HG03558 (cell line): ENCODE data around the gene KRT1.

Experiments
- ATAC-seq: cut with Tn5 transposase; IDR thresholded peaks from one replicate; pipeline ENCODE4 v1.9.1; 2021; ENCODE audit warnings: moderate number of reproducible peaks; ENCODE audit not compliant: unreplicated experiment; ENCODE audit errors: extremely low read depth

The KRT1 gene

GRCh38 chr12:52644078-52644415 lies 36.2 kb downstream of the KRT1 start:
- ATAC-seq, result no peak

DNA sequence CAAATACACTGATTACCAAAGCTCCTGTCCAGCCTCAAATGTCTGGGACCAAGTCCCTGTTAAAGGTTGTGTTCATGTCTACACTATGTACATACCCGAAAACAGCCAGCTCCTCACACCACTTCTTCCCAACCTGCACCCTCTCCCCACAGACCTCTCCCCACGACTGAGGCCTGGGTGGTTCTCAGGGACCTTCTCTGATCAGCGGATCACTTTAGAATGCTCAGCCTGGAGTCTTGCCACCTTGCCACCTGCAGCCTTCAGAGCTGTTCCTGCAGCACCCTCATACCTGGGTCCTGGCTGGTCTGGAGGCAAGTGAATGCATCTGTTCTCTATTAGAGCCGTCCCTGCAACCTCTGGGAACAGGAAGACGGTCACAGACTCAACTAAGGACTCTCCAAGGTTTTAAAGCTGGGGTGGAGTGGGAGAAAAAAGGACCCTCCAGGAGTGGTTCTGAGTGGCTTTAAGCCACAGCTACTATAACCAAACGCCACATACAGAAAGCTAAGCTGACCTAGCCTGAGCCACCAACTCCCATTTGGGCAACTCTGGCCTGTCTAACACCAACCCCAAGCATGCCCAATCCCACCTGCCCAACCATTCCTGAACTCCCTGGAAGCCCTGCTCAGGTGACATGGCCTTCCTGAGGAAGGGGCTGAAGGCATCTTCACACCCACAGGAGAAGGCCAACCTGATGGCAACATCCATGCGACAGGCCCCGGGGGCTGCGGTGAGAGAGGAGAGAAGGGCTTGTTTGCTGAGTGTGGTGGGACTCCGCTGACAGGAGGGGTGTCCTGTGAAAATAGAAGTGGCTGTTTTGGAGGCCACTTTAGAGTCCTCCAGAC lies 36.8 kb downstream of the KRT1 start:
- ATAC-seq, result no peak

DNA sequence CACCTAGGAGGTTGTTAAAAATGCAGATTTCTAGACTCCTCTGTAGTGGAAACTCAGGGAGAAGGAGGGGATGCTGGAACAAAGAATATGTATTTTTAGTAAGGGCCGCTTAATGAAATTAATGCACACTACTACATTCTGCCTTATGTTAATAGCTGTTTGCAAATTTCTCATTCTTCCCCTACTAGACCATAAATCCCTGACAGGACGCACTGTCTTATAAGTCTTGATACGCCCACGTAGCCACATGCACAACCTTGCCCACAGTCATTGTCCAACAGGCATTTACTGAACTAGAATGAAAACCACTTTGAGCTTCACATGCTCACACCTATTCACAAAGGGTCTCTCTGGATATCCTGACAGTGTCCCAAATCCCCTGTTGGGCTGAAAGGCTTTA lies 38.7 kb downstream of the KRT1 start:
- no peak for ATAC-seq

GRCh38 chr12:52637299-52637698 lies 42.9 kb downstream of the KRT1 start:
- ATAC-seq, result no peak

DNA sequence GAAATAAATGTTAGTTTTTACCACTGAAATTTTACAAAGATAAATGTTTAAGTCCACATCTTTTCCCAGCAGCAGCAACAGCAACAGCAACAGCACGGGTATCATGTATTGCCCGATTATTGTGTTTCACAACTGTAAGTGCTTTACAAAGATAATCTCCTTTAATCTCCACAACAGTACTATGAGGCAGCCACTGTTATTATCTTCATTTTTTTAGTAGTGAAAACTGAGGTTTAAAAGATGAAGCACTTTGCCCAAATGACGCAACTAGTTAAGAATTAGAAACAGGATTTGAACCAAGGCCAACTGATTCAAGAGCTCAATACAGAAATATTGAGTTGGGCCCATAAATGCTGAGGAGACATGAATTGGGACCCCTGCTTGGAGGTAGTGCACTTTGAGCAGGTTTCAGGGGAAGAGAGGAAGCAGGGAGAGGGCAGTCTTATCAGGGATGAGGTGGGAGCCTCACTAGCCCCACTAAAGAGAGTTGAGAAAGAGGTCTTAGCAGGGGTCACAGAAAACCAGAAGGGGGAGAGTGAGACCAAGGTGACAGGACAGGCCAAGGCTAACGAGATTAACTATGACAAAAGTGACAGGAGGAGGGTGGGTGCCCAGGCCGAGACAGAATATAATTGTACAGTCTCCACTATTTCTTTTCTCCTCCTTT lies 43.5 kb downstream of the KRT1 start:
- no peak for ATAC-seq

DNA sequence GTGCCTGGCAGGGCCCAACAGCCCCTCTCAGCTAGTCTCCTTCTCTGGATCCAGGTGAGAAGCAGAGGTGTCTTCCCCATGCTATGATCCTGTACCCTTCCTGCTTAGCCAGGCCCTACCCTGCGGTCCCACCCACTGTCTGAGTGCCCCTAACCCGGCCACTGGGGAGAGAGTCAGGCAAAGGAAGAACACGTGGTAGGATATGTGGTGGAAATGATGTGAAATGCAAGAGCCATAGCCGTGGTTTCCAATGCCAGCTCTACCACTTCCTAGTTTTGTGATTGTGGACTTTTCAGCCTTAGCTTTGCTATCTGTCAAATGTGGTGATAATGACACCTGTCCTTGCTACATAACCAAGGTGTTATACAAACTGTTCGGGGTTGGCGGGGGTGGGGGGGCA lies 44.0 kb downstream of the KRT1 start:
- ATAC-seq, result no peak

DNA sequence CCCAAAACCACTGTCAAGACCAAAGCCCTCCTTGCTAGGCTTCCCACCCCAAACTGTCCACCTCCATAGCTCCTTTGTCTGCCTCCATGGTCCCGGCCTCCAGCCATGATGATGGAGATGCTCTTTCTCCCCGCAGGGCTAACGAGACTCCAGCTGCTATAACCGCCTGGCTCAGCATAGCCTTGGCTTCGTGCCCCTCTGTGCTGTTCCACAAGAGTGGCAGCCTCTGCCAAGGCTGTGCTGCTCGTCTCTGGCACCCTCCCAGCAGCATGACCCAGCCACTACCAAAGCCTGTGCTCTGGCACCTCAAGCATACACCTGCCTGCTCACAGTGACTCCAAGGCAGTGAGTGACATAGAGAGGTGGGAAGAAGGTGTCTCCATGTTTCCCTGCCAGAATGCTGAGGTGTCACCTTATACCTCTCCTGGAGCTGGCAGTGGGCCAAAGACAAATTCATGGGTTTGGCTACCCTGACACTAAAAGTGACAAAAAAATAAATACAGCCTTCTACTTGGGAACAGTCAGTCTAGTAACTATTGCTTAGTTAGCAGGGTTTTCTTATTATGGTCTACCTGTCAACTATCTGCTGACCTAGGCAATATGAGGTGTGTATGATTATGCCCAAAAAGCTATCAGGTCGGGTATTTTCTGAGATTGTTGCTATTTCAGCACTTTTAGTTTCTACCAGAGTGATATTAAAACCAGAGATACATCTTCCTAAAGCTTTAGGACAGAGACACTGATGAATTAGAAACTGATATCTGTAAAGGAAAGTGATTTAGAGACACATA lies 45.7 kb downstream of the KRT1 start:
- no peak for ATAC-seq

- no peak for ATAC-seq
These were observed 46.8 kb downstream of the KRT1 start for GRCh38 chr12:52633383-52633782.

DNA sequence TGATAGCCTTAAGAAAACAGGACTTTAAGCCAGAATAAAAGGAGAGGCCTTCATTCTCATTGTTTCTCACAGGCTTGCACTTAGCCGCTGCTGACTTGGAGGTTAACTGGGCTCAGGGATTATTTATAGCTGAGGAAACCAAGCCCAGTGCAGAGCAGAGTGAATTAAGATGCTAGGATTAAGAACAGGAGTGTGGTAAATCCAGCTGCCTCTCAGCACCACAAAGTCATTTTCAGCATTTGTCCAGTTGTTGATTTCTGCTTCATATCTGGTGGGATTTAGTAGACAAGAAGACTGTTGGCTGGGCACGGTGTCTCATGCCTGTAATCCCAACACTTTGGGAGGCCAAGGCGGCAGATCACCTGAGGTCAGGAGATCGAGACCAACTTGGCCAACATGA lies 47.6 kb downstream of the KRT1 start:
- ATAC-seq, result no peak

DNA sequence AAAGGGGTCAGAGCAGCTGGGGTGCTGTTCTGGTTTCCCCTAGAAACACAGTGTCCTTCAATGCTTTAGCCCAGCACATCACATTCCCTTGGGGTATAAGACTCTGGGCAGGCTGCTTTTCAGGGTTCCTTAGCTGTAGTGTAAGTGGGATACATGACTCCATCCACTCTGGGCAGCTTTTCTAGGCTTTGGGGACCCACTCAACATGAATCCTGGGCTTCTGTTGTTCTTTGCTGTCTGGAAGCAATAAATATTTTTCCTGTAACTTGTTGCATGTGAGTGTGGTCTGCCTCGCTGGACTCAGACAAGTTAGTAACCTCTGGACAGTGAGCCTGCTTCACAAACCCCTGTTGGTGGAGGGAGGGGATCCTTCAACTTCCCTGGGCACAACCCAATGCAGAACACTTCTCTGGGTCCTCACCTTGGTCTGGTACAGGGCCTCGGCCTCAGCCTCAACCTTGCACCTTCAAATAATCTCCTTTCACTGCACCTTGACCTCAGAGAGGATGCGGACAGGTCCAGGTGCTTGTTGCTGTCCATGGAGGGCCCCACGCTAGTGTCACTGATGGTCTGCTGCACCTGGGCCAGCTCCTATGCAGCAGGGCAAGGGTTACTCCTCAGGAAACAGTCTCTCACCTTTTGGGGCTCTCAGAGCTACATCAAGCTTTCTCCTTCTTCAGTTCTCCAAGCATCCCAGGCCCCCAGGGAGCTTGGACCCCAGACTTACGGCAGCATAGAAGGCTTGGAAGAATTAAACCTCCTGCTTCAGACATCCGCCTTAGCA lies 48.3 kb downstream of the KRT1 start:
- ATAC-seq, result no peak

DNA sequence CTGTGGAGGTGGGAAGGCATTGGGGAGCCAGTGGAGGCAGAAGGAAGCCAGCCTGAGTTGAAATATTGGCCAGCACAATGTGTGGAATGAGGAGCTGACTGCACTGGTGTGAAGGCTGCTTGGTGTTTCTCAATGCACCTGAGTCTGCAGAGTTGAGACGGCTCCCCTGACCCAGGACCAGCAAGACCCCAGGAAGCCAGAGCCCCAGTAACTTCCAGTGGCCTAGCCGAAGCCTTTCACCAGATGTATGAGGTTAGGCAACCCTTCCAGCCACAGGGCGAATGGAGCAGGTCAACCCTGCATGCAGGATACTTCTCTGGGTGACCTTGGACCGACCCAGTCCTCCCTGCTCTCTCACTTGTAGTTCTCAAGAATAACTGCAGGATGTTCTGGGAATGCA lies 48.9 kb downstream of the KRT1 start:
- ATAC-seq, result no peak

GRCh38 chr12:52630599-52631200 lies 49.5 kb downstream of the KRT1 start:
- ATAC-seq, result no peak

- ATAC-seq, result no peak
These were observed 50.2 kb downstream of the KRT1 start for GRCh38 chr12:52630008-52630500.

DNA sequence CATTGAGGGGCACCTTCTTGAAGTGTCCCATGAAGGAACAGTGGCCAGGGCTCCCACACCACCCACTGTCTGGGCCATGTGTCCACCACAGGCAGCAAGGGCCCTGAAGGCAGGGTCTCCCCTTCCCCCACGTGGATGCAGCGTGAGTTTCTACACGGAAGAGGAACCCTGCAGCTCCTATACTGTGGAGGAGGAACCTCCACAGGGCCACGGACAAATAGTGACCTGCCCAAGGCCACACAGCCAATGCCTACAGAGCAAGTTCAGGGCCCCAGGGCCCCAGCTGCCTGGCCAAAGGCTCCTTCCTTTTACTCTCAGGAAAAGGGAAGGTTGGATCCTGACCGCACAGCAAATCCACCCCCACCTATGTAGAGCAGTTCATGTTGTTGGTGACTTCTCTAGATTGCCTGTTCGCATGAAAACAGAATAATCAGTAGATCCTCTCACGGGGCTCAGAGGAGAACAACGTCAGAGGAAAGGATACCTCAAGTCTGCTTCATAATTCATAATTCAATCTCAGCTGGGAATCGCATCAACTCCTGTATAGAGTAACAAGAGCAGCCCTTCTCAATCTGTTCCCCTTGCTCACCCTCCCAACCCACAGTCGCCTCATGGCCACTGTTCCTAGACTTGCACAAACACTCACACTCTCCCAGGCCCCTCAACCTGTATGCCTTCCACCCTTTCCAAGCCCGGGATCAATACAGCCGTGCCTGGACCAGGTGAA lies 50.8 kb downstream of the KRT1 start:
- no peak for ATAC-seq

DNA sequence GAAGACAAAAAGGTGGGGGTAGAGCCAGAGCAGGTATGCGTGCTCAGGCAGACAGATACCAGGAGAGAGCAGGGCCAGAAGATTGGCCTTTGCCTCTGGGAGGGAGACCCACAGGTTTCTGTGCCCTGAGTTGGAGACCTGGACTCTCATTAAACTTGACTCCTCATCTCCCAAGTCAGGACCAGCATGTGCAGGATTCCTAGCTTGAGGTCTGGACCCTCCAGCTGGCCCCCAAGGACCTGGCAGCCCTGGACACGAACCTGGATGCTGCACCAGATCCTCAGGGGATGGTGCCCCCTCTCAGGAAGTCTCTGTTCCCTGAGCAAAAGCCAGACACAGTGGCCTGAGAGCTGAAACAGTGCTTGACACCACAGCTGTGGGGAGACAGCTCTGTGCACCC lies 51.4 kb downstream of the KRT1 start:
- no peak for ATAC-seq

DNA sequence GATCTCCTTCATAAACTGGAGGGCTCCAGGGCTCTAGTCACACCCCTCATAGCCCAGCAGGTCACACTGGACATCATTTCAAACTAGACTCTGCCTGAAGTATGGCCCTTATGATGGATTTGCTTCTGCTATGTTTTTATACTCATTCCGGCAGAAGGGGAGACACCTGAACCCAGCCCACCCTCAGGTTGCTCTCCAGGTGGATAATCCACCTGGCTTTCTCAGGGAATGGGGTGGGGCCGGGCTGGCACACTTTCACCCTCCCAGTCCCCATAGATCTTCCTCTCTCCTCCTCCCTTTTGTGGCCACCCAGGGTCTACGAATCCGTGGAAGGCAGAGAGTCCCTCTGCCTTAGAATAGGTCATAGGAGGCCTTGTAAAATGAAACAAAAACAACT lies 52.1 kb downstream of the KRT1 start:
- no peak for ATAC-seq

DNA sequence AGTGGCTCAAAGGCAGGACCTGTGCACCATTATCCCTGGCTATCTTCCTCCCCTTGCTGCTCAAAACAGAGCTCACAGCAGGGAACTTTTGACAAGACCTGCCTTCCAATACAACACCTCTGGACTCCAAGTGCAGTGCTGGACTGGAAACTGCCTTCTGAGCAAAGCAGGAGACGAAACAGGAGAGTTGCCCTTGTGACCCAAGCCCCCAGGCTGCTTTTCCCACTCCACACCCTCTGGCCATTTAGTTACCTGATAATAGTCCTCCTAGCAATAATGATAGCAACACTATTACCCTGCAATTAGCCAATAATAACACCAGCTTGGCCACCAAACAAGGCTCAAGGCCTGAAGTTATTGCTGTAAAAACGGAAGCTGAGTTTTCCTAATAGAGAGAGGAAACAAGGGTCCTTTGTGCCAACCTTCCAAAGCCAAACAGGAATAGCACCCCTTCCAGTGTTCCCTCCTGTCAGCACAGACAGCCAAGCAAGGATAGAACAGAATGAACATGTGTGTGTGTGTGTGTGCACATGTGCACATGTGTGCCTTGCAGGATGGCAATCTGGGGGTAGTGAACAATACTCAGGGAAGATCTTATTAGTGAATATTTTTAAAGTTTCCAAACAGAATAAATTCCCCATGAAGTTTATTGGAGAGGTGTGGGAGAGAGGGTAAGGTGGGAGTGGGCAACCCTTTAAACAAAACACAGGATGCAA lies 52.7 kb downstream of the KRT1 start:
- ATAC-seq, result no peak
